IPS-NIHi11 (cell line): Measurements from ENCODE around the gene ATAD2B.

ENCODE experiments used
- DNase-seq: peaks from one replicate; pipeline ENCODE4 v3.0.0; 2012; ENCODE audit warnings: mixed read lengths, low spot score

Gene ATAD2B

DNA sequence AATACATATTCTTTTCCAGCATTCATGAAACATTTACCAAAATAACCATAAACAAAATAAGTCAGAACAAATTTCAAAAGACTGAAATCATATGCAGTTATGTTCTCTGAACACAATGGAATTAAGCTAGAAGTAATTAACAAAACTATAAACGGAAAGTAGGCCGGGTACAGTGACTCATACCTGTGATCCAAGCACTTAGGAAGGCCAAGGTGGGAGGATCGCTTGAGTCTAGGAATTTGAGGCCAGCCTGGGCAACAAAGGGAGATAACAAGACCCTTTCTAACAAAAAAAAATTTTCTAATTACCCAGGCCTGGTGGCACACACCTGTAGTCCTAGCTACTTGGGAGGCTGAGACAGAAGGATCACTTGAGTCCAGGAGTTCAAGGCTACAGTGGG, 14.9 kb downstream of the ATAD2B start:
- no peak for DNase-seq

DNA sequence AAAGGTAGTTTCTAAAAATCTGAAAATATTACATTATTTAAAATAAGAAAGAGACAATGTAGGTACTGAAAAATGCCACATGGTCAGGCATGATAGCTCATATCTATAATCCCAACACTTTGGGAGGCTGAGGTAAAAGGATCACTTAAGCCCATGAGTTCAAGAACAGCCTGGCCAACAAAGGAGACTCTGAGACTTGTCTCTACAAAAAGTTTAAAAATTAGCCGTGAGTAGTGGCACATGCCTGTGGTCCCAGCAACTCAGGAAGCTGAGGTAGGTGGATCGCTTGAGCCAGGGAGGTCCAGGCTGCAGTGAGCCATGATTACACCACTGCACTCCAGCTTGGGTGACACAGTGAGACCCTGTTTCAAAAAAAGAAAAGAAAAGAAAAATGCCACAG, 21.8 kb downstream of the ATAD2B start:
- DNase-seq = no peak

DNA sequence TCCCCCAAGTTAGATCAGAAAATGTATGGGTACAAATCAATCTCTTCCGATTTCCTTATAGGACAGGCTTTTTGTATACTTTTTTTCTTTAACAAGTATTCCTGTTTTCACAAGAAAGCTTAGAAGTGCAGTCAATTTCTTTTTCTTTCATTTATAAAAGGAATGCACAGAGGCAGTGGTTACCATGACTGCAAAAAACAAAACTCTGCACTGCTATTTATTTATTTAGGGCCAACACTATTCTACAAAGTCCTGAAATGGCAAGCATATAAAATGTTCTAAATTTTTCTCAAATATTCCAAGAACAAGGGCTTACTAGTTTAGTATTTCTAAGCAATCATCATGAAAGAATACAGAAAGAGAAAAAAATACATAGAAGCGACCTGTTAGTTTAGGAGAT, 22.2 kb downstream of the ATAD2B start:
- DNase-seq = no peak

DNA sequence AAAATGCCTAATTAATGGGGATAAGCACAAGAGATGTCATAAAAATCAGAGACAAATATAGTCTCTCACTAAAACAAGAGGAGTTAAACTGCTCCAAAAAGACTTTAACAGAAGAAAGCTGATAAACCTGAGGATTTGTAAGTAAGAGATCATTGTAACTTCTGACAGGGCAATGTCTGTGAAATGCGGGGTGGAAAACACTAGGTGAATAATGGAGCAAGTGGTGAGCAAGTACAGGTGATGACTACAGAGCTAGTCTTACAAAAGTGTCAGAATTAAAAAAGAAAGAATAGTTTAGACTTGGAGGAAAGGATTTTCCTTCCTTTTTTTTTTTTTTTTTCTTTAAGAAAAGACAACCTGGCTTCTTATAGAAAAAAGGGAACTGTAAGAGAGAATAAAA, 22.7 kb downstream of the ATAD2B start:
- DNase-seq = no peak

DNA sequence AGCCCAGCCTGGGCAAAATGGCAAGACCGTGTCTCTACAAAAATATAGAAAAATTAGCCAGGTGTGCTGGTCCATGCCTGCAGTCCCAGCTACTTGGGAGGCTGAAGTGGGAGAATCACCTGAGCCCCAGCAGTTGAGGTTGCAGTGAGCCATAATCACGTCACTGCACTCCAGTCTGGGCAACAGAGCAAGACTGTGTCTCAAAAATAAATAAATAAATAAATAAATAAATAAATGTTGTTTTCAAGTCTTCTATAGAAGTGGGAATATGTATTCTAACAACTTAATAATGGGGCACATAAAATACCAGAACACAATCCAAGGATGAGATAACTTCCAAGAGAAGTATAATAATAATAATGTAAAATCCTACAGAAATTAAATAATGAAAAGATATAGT, 23.9 kb downstream of the ATAD2B start:
- DNase-seq = no peak

DNA sequence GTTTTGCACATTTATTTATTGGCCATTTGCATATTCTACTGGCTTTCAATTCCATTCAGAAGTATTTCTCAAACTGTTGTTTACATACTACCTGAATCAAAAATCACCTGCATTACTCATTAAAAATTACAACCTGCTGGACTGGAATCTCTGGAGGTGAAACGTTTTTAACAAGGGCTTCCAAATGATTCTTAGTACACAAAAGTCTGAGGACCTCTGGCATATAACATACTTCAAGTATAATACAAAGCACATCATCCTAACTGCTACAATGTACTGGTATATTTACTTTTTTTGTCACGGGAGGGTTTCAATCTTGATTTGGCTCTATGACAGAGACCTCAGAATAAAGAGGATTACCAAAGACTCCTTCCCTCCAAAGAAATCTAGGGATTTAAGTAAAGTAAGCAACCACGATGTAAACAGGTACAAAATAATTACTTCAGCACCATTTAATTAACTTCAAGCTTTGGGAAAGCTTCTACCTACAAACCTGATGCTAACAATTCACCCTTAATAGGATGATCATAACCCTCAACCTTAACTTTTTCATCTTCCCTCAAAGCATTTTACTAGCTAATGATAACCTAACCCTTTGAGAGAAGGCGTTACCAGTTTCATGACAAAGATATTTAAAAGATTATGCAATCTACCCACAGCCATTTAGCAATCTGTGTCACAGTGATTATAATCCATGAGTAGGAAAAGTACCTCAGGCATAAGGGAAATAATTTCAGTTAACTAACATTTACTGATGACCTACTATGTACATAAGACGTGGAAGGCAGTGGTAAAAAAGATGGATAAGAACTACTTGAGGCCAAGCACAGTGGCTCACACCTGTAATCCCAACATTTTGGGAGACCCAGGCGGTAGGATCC, 24.7 kb downstream of the ATAD2B start:
- no peak for DNase-seq

DNA sequence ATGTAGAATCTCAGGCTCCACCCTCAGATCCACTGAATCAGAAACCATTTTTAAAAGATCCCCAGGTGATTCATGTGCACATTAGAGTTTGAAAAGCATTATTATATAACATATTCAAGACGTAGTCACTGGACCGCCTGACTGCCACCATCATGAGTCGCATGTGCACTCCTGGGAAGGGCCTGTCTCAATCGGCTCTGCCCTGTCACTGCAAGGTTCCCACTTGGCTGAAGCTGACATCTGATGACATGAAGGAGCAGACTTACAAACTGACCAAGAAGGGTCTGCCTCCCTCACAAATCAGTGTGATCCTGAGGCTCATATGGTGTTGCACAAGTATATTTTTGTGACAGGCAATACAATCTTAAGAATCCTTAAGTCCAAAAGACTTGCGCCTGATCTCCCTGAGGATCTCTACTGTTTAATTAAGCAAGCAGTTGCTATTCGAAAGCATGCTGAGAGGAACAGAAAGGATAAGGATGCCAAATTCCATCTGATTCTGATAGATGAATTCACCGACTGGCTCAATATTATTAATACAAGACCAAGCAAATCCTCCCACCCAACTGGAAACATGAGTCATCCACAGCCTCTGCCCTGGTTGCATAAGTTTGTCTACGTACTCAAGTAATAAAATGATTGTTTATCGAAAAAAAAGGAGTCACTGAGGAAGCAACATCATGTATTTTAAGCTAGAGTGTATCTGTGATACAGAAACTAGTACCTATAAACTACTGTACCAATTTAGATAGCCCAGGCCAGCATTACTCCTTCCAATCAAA, 26.2 kb downstream of the ATAD2B start:
- DNase-seq = no peak

DNA sequence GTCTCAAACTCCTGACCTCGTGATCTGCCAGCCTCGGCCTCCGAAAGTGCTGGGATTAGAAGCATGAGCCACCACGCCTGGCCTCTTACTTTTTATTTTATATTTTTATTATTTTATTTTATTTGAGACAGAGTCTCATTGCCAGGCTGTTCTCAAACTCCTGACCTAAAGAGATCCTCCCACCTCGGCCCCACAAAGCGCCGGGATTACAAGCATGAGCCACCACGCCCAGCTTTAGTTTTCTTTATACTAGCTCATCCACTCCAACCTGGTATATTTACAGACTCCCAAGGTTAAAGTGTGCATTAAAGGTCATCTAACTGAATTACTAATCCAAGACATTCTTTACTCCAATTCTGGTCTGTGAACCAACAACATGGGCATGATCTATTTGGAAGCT, 26.8 kb downstream of the ATAD2B start:
- DNase-seq = no peak

DNA sequence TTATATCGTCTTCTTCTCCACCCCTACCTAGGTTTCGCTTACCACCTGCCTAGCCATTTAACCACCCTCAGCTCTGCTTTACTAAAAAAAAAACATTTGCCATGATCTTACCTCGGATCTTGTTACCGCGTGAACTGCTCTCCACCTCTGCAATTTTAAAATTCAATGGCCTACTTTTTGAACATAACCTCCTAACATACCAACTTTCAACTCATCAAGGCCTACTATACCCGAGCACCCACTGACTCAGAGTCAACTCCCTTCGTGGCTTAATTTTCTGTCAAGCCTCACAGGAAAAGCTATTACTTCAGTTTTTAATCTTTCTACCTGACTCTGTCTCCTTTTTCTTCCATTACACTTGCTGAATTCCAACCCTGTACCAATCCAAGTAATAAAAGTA, 55.7 kb downstream of the ATAD2B start:
- DNase-seq = no peak

DNA sequence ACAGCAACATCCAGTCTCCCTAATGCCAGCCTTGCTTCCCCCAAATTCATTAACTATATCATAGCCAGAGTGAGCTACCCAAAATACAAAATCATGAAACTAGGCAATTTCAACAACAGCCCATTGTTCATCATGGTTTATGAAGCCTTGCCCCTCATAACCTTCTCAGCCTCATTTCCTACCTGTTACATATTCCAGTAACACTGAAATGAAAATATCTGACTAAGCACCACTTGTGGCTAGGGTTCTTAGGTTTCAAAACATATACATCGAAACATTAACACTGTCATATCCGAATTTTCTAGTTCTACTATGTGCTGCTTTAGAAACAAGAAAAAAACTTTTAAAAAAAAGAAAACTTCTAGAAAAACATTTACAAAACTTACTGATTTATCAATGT, 59.5 kb downstream of the ATAD2B start:
- no peak for DNase-seq

DNA sequence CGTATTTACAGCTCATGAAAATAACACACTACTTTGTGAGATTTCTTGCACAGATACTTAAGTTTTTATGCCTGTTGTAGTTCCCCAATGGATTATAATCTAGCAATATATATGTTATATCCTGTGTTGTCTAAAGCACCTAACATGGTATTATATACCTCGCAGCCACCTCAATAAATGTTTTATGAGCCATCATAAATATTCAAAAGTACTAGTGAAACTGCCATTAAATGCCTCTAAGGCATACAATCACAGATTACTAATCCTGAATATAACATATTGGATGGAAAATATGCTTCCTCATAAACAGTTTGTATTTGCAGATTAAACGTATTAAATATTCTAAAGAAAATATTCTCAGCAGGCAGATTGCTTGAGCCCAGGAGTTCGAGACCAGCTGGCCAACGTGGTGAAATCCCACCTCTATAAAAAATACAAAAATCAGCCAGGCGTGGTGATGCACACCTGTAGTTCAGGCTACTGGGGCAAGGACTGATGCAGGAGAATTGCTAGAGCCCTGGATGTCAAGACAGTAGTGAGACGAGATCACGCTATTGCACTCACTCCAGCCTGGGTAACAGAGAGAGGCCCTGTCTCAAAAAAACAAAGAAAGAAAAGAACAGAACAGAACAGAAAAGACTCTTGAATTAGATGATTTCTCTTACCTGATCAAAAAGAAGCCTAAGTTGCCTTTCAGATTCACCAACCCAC, 64.1 kb downstream of the ATAD2B start:
- DNase-seq = no peak

DNA sequence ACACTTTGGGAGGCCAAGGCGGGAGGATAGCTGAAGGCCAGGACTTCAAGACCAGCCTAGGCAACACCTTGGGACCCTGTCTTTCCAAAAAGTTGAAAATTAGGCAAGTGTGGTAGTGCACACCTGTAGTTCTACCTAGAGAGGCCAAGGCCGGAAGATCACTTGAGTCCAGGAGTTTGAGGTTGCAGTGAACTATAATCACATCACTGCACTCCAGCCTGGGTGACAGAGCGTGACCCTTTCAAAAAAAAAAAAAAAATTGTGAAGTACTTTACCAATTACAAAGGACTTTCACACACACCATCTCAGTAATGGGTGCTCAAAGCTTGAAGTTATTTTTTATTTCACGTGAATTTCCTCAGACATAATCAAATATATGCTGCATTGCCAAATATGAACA, 65.0 kb downstream of the ATAD2B start:
- no peak for DNase-seq

DNA sequence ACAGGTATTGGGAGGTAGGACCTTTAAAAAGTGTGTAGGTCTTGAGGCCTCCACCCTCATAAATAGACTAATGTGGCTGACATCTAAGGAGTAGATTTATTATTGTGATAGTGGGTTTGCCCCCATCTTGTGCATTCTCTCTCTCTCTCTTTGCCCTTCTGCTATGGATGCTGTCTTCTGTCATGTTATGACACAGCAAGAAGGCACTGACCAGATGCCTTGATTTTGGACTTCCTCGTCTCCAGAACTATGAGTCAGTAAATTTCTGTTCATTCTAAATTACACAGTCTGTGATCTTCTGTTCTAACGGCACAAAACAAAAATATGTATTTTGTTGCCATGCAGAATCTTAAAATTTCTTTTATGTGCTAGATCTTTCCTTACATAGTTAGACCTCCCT, 66.9 kb downstream of the ATAD2B start:
- DNase-seq = no peak

DNA sequence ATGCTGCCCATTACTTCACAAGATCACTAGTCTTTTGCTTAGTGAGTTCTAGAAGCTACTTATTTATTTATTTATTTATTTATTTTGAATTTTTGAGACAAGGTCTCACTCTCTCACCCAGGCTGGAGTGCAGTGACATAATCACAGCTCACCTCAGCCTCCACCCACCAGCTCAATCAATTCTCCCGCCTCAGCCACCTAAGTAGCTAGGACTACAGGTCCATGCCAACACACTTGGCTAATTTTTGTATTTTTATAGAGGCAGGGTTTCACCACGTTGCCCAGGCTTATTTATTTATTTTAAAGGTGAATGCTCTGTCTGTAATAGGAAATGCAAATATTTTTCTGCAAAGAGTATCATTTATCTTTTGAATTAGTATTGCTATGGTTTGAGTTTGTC, 67.7 kb downstream of the ATAD2B start:
- DNase-seq = no peak

DNA sequence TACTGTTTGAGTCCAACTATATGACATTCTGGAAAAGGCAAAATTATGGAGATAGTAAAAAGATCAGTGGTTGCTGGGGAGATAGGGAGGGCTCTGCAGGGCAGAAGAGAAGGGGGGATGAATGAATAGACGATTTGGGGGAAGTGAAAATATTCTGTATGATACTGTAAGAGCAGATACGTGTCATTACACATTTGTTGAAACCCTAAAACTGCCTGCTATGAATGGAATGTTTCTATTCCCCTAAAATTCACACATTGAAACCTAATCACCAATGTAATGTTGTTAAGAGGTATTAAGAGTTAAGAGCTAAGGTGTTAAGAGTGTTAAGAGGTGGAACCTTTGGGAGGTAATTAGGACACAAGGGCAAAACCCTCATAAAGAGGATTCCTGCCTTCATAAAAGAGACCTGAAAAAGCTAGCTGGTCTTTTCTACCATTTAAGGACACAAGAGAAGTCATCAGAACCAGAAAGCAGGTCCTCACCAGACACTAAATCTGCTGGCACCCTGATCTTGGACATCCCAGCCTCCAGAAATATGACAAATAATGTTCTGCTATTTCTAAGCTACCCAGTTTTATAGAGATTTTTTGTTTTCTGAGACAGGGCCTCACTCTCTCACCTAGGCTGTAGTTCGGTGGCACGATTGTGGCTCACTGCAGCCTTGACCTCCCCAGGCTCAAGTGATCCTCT, 76.2 kb downstream of the ATAD2B start:
- DNase-seq = no peak

DNA sequence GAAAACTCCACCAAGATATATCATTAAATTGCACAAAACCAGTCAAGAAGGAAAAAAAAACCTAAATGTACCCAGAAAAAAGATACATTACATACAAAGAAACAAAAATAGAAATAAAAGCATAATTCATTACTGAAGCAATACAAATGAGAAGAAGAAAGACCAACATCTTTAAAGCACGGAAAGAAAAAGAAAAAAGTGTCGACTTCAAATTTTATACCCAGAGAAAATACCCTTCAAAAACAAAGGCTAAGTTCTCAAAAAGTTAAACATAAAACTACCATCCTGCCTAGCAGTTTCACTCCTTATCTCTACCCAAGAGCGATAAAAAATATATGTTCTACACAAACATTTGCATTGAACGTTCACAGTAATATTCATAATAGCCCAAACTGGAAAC, 82.0 kb downstream of the ATAD2B start:
- DNase-seq = no peak

DNA sequence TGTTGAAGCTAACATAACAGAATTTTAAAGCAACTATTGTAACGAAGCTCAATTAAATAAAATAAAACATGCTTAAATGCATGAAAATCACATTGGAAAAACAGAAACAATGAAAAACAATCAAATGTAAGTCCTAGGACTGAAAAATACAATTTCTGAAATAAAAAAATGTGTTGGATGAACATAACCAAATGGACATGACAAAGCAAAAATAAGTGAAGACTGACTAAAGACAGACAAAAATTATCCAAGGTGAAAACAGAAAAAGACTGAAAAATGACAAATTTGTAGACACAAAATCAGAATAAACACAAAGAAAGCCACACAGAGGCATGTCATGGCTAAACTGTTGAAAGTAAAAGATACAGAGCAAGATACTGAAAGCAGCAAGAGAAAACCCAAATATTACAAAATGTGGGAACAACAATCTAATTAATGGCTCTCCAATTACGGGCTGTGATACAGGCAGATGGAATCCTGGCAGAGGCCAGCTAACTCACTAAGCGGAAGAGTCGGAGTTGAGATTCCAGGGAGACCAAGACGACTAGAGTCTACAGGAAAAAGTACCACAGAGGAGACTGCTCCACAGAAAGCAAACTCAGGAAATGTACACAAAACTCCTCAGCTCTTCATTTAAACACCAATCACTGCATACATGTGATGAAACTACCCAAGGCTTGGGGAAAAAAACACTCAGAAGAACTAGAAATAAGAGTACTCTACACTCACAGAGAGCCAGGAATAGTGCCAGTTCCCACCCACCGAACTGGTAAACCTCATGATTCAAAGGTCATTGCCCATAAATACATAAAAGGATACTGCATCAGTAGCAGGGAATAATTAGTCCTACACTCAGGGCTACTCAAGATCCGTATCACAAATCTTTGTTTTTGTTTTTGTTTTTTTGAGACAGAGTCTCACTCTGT, 83.6 kb downstream of the ATAD2B start:
- no peak for DNase-seq

DNA sequence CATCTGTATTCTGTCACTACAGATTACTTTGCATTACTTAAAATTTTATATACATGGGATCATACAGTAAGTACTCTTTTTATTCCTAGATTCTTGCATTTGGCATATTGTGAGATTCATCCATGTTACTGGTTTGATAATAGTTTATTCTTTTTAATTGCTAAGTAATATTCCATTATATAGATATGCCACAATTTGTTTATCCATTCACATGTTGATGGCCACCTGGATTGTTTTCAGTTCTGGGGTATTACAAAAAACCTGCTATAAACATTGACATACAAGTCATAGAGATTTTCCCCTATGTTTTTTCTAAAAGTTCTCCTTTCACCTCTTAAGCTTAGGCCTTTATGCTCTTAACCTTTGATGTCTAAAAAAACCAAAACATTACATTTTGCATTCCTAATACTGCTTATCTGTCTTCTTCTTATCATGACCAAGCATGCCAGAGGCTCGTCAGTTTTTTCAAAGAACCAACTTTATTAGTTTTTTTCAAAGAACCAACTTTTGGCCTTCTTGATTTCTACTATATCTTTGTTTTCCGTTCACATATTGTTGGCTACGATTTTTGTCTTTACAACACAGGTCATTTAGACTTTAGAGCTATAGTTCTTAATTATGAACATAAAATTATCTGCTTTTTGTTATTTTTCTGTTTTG, 86.9 kb downstream of the ATAD2B start:
- no peak for DNase-seq

DNA sequence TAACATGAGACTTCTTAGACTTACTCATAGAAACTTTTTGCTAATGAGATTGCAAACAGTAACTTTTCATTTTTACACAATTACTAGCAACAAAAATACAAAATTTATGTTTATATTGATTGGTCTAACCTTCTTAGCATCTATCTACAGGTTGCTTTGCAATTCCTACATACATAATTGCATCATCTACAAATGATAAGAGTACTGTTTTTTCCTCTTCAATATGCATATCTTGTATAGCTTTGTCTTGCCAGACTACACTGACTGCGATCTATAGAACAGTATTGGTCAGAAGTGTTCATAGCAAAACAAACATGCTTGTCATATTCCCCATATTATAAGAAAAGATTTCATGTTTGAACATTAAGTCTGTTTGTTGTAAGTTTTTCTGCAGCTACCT, 87.9 kb downstream of the ATAD2B start:
- no peak for DNase-seq

DNA sequence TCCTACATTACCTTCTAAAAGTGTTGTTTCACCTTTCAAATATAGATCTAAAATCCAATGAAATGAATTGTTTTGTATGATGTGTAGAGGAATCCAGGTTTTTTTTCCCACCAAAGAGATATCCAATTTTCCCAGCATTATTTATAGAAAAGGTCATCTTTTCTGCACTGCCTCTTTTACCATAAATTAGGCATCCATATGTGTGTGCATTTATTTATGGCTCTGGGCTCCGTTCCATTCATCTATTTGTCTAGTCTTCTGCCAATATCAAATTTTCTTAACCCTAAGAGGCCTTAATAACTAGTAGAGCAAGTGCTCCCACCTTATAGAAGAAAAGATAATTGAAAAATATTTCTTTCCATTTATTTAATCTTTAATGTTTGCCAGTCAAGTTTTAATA, 88.3 kb downstream of the ATAD2B start:
- DNase-seq = no peak

DNA sequence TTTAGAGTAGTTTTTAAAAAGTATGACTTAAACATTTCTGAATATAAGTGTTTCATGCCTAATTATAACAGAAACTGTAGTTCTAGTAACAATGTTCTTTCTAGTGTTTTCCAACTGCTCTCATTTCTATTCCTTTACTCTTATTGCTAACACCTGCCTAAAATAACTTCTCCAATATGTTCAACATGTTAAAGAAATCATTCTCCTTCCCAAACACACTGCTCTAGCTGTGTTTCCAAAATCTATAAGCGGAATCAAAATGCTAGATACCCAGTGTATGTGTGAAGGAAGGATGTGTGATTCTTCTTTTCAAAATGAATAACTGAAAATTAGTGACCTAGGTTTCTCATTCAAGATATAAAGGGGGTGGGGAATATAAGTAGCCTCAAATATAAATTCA, 89.1 kb downstream of the ATAD2B start:
- no peak for DNase-seq
